Measurements from ENCODE around the gene HMX1.

Gene HMX1

GRCh38 chr4:8867624-8868320, 3.9 kb downstream of the HMX1 start:
- DNase-seq, result no peak

GRCh38 chr4:8866828-8867623, 4.6 kb downstream of the HMX1 start:
- DNase-seq, result no peak

GRCh38 chr4:8866421-8866820, 5.2 kb downstream of the HMX1 start:
- DNase-seq, result no peak

GRCh38 chr4:8865681-8866310, 5.8 kb downstream of the HMX1 start:
- DNase-seq, result no peak

- DNase-seq, result no peak
Observed at GRCh38 chr4:8864912-8865680, 6.5 kb downstream of the HMX1 start.

- DNase-seq, result no peak
Observed at GRCh38 chr4:8863686-8864682, 7.7 kb downstream of the HMX1 start.

GRCh38 chr4:8862800-8863685, 8.6 kb downstream of the HMX1 start:
- DNase-seq, result no peak

- no peak for DNase-seq
Observed at GRCh38 chr4:8862334-8862733, 9.3 kb downstream of the HMX1 start.

GRCh38 chr4:8861576-8862295, 9.9 kb downstream of the HMX1 start:
- no peak for DNase-seq

- DNase-seq, result no peak
Observed at GRCh38 chr4:8860892-8861575, 10.6 kb downstream of the HMX1 start.

- no peak for DNase-seq
Observed at GRCh38 chr4:8860096-8860891, 11.3 kb downstream of the HMX1 start.

GRCh38 chr4:8859550-8860095, 12.0 kb downstream of the HMX1 start:
- no peak for DNase-seq

GRCh38 chr4:8858701-8859210, 12.9 kb downstream of the HMX1 start:
- DNase-seq, result no peak

- DNase-seq, result no peak
Observed at GRCh38 chr4:8857766-8858700, 13.6 kb downstream of the HMX1 start.

- no peak for DNase-seq
Observed at GRCh38 chr4:8856835-8857621, 14.6 kb downstream of the HMX1 start.

GRCh38 chr4:8855818-8856245, 15.8 kb downstream of the HMX1 start:
- DNase-seq, result no peak

Measured in OCI-M1 (cell line).